Fibroblast of lung (primary cell): Measurements from ENCODE around the gene ANKRD34C.

Experiments used
- EZH2 ChIP-seq: IDR thresholded peaks from 2 replicates; pipeline ENCODE4 v1.5.1; 2012; ENCODE audit warnings: low read length, control low read depth, mild to moderate bottlenecking; ENCODE audit errors: missing control alignments
- TF ChIP-seq, protein P1 (sequence below), 2 donors: IDR thresholded peaks in 1 of 2; conservative IDR thresholded peaks in 1 of 2; 1 replicate in 1 of 2; 2 replicates in 1 of 2; pipeline ENCODE4 v1.5.1; 2011 to 2012; ENCODE audit warnings: low read length in 2 of 2, control low read depth in 1 of 2, inconsistent platforms in 1 of 2, low read depth in 1 of 2, mild to moderate bottlenecking in 1 of 2

DNA sequence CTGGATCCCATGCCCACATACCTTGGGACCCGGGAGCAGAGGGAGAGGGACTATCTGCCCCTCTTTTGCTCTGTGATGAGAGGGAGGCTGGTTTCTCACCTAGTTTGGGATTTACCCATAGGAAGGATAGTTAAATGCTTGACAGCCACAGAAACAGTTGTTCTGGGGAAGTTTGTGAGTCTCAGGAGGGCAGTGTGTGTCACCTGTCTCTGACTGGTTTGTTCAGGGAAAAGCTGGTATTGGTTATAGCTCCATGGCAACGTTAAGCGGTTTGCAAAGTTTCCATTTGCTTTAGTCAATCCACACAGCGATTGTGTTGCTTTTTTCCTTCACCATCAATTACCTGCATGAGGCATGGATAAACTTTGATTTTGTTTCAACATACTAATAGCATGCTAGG, 24.7 kb downstream of the ANKRD34C start:
- TF ChIP-seq, protein P1, sequence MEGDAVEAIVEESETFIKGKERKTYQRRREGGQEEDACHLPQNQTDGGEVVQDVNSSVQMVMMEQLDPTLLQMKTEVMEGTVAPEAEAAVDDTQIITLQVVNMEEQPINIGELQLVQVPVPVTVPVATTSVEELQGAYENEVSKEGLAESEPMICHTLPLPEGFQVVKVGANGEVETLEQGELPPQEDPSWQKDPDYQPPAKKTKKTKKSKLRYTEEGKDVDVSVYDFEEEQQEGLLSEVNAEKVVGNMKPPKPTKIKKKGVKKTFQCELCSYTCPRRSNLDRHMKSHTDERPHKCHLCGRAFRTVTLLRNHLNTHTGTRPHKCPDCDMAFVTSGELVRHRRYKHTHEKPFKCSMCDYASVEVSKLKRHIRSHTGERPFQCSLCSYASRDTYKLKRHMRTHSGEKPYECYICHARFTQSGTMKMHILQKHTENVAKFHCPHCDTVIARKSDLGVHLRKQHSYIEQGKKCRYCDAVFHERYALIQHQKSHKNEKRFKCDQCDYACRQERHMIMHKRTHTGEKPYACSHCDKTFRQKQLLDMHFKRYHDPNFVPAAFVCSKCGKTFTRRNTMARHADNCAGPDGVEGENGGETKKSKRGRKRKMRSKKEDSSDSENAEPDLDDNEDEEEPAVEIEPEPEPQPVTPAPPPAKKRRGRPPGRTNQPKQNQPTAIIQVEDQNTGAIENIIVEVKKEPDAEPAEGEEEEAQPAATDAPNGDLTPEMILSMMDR (conservative IDR thresholded peaks at IDR 0.05 in 1 of 2, IDR thresholded peaks at IDR 0.05 in 1 of 2; ENCODE audit: low read depth in 1 of 2, low read length in 2 of 2), result no peak
- TF ChIP-seq EZH2, result no peak
